OCI-LY3 (cell line): ENCODE measurements around the gene TCP10L.

ENCODE experiments used
- CTCF ChIP-seq: fragments of 200-600, 300-600 bp; sonication (generic); IDR thresholded peaks from 2 replicates; pipeline ENCODE4 v1.5.1; 2014; ENCODE audit warnings: antibody characterized with exemption, low read length, low read depth
- EZH2phosphoT487 ChIP-seq: fragments of 200-600 bp; shearing (Covaris generic); IDR thresholded peaks from 2 replicates; pipeline ENCODE4 v1.6.1; 2018; ENCODE audit warnings: antibody characterized with exemption, mixed run types, low read depth

- TF ChIP-seq CTCF, result no peak
- TF ChIP-seq EZH2phosphoT487, result no peak
Observed at GRCh38 chr21:32543975-32544374, 41.3 kb downstream of the TCP10L start.
